ENCODE data around the gene FAM20A. TPM values are rescaled to one million over a fixed set of nuclear protein-coding genes. Genes with fewer than 3 reads are reported as not detected.

Gene FAM20A
- total and polyA plus RNA-seq, 8 donors: 11.4 to 81.3 (median 17.0) TPM; not detected in 1

GRCh38 chr17:68535922-68536321 is 65.2 kb downstream of the FAM20A start:
- intact Hi-C loops (cut with DNase I; ENCODE audit: low total_unique reads): loop anchor here (10.0 kb wide), 1 partner anchor 229 kb away; no protein-coding TSS in a partner anchor
- no peak overlapping the region for H3K27ac ChIP-seq
- H3K4me1 ChIP-seq: peaks cover 0 to 19% (median 6%) of the 10 kb centered on the region in 4 donors
- no peak overlapping the region for H3K4me3 ChIP-seq
- 53 to 73% (median 67%) methylated on average over 3 of the region's 3 CpGs for WGBS, 5 donors
- H3K27me3 ChIP-seq: no peaks in the 10 kb centered on the region
- H3K36me3 ChIP-seq: peaks cover 57 to 98% (median 91%) of the 10 kb centered on the region in 4 donors
- no peaks in the 10 kb centered on the region for H3K9me3 ChIP-seq
- DNase-seq: no peak
- TF ChIP-seq CTCF (IDR thresholded peaks at IDR 0.05) (no peak), POLR2A (IDR thresholded peaks at IDR 0.05) (no peak), POLR2AphosphoS5 (IDR thresholded peaks at IDR 0.05) (no peak), EP300 (IDR thresholded peaks at IDR 0.05) (no peak)

- H3K27ac ChIP-seq: no peak overlapping the region
- intact Hi-C loops (cut with DNase I; ENCODE audit: low total_unique reads): loop anchor here (10.0 kb wide), 1 partner anchor 230 kb away; no protein-coding TSS in a partner anchor
- TF ChIP-seq POLR2AphosphoS5 (IDR thresholded peaks at IDR 0.05) (no peak), CTCF (IDR thresholded peaks at IDR 0.05) (no peak), EP300 (IDR thresholded peaks at IDR 0.05) (no peak), POLR2A (IDR thresholded peaks at IDR 0.05) (no peak)
- peaks cover 59 to 98% (median 91%) of the 10 kb centered on the region in 4 donors for H3K36me3 ChIP-seq
- WGBS, 5 donors: 81 to 90% (median 83%) methylated on average over 6 of the region's 6 CpGs
- H3K4me1 ChIP-seq: peaks cover 0 to 15% (median 6%) of the 10 kb centered on the region in 4 donors
- H3K4me3 ChIP-seq: no peak overlapping the region
- H3K27me3 ChIP-seq: no peaks in the 10 kb centered on the region
- no peak for DNase-seq
- no peaks in the 10 kb centered on the region for H3K9me3 ChIP-seq
These were observed 66.5 kb downstream of the FAM20A start for GRCh38 chr17:68534695-68535088.

- Histone ChIP-seq H3K27ac (peak overlapping the region in 1 of 5 donors; percentile 23), H3K4me1 (peaks cover 0 to 10% (median 3%) of the 10 kb centered on the region in 4 donors), H3K9me3 (no peaks in the 10 kb centered on the region), H3K27me3 (no peaks in the 10 kb centered on the region), H3K4me3 (no peak overlapping the region), H3K36me3 (peaks cover 59 to 98% (median 91%) of the 10 kb centered on the region in 4 donors)
- TF ChIP-seq CTCF (IDR thresholded peaks at IDR 0.05) (peak in 4 of 7 experiments; percentile 7 to 26 (median 12)), POLR2A (IDR thresholded peaks at IDR 0.05) (no peak), EP300 (IDR thresholded peaks at IDR 0.05) (no peak), POLR2AphosphoS5 (IDR thresholded peaks at IDR 0.05) (no peak)
- intact Hi-C loops (cut with DNase I; ENCODE audit: low total_unique reads): loop anchor here (10.0 kb wide), 1 partner anchor 231 kb away; no protein-coding TSS in a partner anchor
- DNase-seq: peak in 1 of 2 donors; percentile 39
- 55 to 70% (median 63%) methylated on average over 6 of the region's 6 CpGs for WGBS, 5 donors
These were observed 67.1 kb downstream of the FAM20A start for GRCh38 chr17:68533887-68534694.

- Histone ChIP-seq H3K4me1 (peaks cover 0 to 15% (median 5%) of the 10 kb centered on the region in 4 donors), H3K36me3 (peaks cover 54 to 98% (median 91%) of the 10 kb centered on the region in 4 donors), H3K4me3 (no peak overlapping the region), H3K27ac (no peak overlapping the region), H3K9me3 (no peaks in the 10 kb centered on the region), H3K27me3 (no peaks in the 10 kb centered on the region)
- no peak for DNase-seq
- WGBS, 5 donors: 75 to 89% (median 85%) methylated on average over 3 of the region's 3 CpGs
- no peak for TF ChIP-seq CTCF (IDR thresholded peaks at IDR 0.05)
- TF ChIP-seq POLR2A (IDR thresholded peaks at IDR 0.05): no peak
- TF ChIP-seq POLR2AphosphoS5 (IDR thresholded peaks at IDR 0.05): no peak
- TF ChIP-seq EP300 (IDR thresholded peaks at IDR 0.05): no peak
- intact Hi-C loops (cut with DNase I; ENCODE audit: low total_unique reads): loop anchor here (10.0 kb wide), 1 partner anchor 232 kb away; no protein-coding TSS in a partner anchor
These were observed 68.3 kb downstream of the FAM20A start for GRCh38 chr17:68532826-68533225.
